HG02981 (cell line): ENCODE data around the gene STXBP6.
"Not testable (repeated sequence)": the region's sequence is repeated elsewhere in the genome, so short reads cannot be mapped to it uniquely, and the experiment has no call there.

ENCODE experiments used
- ATAC-seq: cut with Tn5 transposase; IDR thresholded peaks from one replicate; pipeline ENCODE4 v1.9.1; 2021; ENCODE audit warnings: mild to moderate bottlenecking, moderate library complexity; ENCODE audit not compliant: unreplicated experiment

Gene STXBP6

GRCh38 chr14:24990773-24991172 lies 59.2 kb downstream of the STXBP6 start:
- ATAC-seq, result no peak

GRCh38 chr14:24990050-24990449 lies 59.9 kb downstream of the STXBP6 start:
- no peak for ATAC-seq

- no peak for ATAC-seq
Measured at GRCh38 chr14:24988760-24989159, 61.2 kb downstream of the STXBP6 start.

GRCh38 chr14:24986206-24986893 lies 63.6 kb downstream of the STXBP6 start:
- ATAC-seq, result no peak

GRCh38 chr14:24984846-24985589 lies 64.9 kb downstream of the STXBP6 start:
- no peak for ATAC-seq

- ATAC-seq, result no peak
Measured at GRCh38 chr14:24982472-24983155, 67.3 kb downstream of the STXBP6 start.

GRCh38 chr14:24979725-24980239 lies 70.2 kb downstream of the STXBP6 start:
- no peak for ATAC-seq

GRCh38 chr14:24978862-24979724 lies 70.9 kb downstream of the STXBP6 start:
- ATAC-seq, result peak; percentile 88

- ATAC-seq, result no peak
Measured at GRCh38 chr14:24976602-24977001, 73.3 kb downstream of the STXBP6 start.

- ATAC-seq, result no peak
Measured at GRCh38 chr14:24975393-24975792, 74.6 kb downstream of the STXBP6 start.

GRCh38 chr14:24974591-24975374 lies 75.2 kb downstream of the STXBP6 start:
- no peak for ATAC-seq

GRCh38 chr14:24972844-24973243 lies 77.1 kb downstream of the STXBP6 start:
- no peak for ATAC-seq

- ATAC-seq, result no peak
Measured at GRCh38 chr14:24971255-24971654, 78.7 kb downstream of the STXBP6 start.

GRCh38 chr14:24966579-24966964 lies 83.4 kb downstream of the STXBP6 start:
- ATAC-seq, result no peak

GRCh38 chr14:24965934-24966578 lies 83.9 kb downstream of the STXBP6 start:
- no peak for ATAC-seq

- ATAC-seq, result no peak
Measured at GRCh38 chr14:24965578-24965933, 84.4 kb downstream of the STXBP6 start.

GRCh38 chr14:24964591-24964990 lies 85.4 kb downstream of the STXBP6 start:
- no peak for ATAC-seq

- no peak for ATAC-seq
Measured at GRCh38 chr14:24964048-24964447, 85.9 kb downstream of the STXBP6 start.

- ATAC-seq, result not testable (repeated sequence)
Measured at GRCh38 chr14:24962118-24962517, 87.8 kb downstream of the STXBP6 start.

GRCh38 chr14:24960816-24961215 lies 89.1 kb downstream of the STXBP6 start:
- ATAC-seq, result no peak
